GM10847 (cell line): ENCODE results near the gene MAD1L1.

ENCODE experiments used
- POLR2A ChIP-seq: IDR thresholded peaks from 2 replicates; pipeline ENCODE4 v1.6.1; 2011; ENCODE audit not compliant: insufficient read length; ENCODE audit errors: extremely low read depth

MAD1L1 gene

GRCh38 chr7:1848013-1848640, 384.6 kb downstream of the MAD1L1 start:
- no peak for TF ChIP-seq POLR2A

GRCh38 chr7:1847260-1848001, 385.3 kb downstream of the MAD1L1 start:
- TF ChIP-seq POLR2A: no peak

GRCh38 chr7:1846331-1847065, 386.2 kb downstream of the MAD1L1 start:
- TF ChIP-seq POLR2A: no peak

- TF ChIP-seq POLR2A: no peak
Observed at GRCh38 chr7:1845536-1846311, 387.0 kb downstream of the MAD1L1 start.

GRCh38 chr7:1844951-1845390, 387.8 kb downstream of the MAD1L1 start:
- no peak for TF ChIP-seq POLR2A

GRCh38 chr7:1844336-1844950, 388.3 kb downstream of the MAD1L1 start:
- no peak for TF ChIP-seq POLR2A

- no peak for TF ChIP-seq POLR2A
Observed at GRCh38 chr7:1843921-1844335, 388.8 kb downstream of the MAD1L1 start.

- TF ChIP-seq POLR2A: no peak
Observed at GRCh38 chr7:1843271-1843861, 389.4 kb downstream of the MAD1L1 start.

- TF ChIP-seq POLR2A: no peak
Observed at GRCh38 chr7:1842321-1843221, 390.2 kb downstream of the MAD1L1 start.

- TF ChIP-seq POLR2A: no peak
Observed at GRCh38 chr7:1839701-1840100, 393.0 kb downstream of the MAD1L1 start.

- TF ChIP-seq POLR2A: no peak
Observed at GRCh38 chr7:1829111-1829510, 403.6 kb downstream of the MAD1L1 start.

GRCh38 chr7:1825897-1826741, 406.6 kb downstream of the MAD1L1 start:
- TF ChIP-seq POLR2A: no peak
